ENCODE results near the gene SLC3A2. TPM values are rescaled to one million over a fixed set of nuclear protein-coding genes. Genes with fewer than 3 reads are reported as not detected.
"Not testable (repeated sequence)": the region's sequence is repeated elsewhere in the genome, so short reads cannot be mapped to it uniquely, and the experiment has no call there.

Gene SLC3A2
- total RNA-seq, 1 donor from 2014 or later, result 163 TPM

DNA sequence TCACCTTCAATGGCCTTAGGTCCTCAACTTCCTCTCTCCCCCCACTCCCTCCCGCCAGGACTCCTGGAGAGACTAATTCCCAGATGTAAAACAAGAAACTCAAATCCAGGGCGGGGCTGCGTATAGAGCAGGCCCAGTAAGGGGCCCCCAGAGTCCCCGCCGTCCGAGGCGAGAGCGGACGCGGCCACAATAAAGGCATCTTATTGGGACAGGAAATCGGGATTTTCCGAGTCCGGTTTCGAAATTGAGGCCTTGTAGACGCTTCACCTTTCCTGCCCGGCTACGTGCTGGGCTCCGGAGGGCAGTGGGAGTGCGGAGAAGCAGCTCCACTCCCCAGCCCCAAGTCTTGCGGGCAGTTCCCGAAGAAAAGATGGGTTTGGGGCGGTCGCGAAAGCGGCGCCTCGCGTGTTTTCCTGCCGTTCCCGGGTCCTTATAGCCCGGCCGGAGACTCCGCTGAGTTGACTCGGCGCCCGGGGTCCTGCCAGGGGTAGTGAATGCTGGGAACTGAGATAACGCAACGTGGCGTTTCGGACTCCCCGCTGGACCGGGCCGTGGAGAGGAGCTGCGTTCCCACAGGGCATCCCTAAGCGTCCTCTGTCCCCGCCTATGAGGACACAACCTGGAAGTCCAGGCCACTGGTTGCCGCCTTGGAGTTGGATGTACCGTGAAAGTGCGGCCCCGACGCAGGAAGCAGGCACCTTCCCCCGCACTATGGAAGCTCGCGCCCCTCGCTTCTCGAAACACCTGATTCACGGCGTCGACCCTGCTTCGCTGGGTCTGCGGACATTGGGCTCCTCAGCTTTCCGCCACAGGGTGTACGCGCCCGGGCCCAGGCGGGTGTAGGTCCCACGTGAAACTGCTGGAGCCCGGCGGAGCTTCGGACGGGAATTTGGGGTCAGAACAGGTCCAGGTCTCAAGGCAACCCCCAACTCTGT is 45.3 kb downstream of the SLC3A2 start:
- intact Hi-C loops (cut with micrococcal nuclease), result no loop called here

DNA sequence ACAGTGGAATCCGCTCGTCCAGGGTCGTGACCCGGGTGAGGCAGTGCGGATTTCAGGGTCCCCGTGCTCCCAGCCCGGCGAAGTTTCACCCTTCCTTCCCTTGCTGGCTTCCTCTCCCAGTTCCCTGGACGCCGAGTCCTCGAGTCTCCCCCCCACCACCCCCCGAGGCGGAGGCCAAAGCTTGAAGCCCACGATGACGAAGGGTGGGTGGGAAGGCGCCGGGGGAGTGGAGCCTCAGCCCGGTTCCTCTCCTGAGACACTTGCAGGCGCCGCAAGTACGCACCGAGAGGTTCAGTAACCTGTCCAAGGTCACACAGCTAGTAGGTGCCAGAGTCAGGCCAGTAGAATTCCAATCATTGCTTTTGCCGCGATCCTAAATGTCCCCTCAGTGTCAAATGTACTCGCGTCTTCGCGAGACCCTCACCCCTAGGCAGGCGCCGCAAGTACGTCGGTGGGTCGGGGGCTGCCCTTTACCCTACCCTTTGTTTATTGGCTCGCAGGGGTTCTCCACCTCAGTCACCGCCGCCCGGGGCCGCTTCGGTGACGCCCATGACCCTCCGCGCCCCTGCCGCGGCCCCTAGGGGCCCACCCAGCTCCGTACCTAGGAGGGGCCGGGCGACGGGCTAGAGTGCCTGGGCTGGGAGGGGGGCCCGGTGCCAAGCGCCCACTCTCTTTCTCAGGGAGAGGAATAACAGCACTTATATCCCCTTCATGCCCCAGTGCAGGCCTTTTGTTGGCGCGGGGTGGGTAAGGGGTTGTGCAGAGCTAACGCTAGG is 46.2 kb downstream of the SLC3A2 start:
- intact Hi-C loops (cut with micrococcal nuclease), result no loop called here

DNA sequence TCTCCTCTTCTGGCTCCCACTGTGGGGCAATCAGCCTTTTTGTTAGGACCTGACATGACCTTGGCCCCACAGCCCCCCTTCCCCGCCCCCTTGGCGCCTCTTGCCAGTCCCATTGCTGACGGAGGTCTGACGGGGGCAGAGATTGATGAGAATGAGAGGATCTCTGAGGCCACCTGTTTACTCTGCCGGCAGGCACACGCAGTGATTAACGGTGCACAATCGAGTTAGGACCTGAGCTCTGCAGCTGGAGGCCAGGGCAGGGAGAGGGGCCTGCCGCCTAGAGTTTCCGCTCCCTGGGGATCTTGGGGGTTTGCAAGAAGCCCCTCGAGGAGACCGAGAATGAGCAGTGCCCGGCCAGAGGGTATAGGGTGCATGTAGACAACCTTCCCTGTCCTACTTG is 47.3 kb downstream of the SLC3A2 start:
- intact Hi-C loops (cut with micrococcal nuclease), result no loop called here

DNA sequence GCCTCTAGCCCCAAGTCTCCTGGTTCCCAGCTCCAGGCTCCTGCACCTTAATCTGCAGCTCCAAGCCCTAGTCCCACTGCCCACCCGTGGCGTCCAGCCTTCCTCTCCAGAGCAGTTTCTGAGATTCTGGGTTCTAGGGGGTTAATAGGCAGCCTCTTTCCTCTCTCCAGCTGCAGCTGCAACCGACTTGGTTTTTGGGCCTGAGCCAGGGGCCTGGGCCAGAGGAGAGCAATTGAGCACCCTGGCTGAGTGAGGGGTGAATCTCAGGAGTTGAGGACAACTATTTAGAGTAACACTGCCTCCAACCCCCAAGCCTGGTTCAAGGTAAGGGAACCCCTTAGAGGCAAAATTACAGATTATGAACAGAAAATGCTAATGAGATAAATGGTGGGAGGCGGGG is 49.5 kb downstream of the SLC3A2 start:
- intact Hi-C loops (cut with micrococcal nuclease), result no loop called here

DNA sequence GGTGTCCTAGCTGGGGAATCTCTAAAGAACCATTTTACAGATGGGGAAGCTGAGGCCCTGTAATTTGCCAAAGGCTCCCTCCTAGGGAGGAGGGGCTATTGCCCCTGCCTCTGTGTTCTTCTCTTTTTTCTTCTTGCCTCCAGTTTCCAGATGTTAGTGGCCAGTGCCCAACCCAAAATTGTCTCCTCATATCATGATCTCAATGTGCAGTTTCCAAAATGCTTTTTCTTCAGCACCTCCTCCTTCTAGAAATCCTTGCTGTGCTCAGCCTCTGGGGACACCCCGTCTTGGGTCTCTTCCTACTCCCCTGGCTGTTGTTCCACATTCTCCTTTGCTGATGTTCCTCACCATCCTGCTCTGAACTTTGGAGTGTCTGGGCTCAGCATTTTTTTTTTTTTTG is 50.0 kb downstream of the SLC3A2 start:
- intact Hi-C loops (cut with micrococcal nuclease), result no loop called here

DNA sequence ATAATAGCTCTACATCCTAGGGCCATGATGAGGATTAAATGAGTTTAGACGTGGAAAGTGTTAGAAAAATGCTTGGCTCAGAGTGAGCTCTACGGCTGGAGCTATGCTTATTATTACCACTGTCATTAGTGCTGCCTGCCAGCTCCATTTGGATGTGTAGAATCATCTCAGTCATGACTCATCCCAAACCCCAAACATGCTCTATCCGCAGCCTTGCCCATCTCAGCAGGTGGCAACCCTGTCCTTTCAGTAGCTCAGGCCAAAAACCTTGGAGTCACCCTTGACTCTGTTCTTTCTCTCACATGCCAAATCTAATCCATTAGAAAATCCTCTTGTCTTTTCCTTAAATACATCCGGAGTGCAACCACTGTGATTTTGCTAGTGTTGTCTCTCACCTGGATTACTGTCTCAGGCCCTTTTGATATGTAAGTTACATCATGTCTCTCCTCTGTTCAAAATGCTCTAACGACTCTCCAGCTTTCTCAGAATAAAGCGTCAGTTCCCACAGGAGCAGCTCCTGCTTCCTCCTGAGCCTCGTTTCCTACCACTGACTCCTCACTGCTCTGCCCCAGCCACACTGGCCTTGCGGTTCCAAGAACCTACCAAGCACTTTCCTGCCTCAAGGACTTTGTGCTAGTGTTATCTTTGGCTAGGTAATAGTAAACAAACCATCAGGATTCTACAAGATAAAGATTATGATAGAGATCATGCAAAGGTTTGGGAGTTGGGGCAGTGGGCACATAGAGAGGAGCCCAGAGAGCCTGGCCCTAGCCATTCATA is 51.0 kb downstream of the SLC3A2 start:
- intact Hi-C loops (cut with micrococcal nuclease), result no loop called here

GRCh38 chr11:62933285-62933684 is 52.6 kb downstream of the SLC3A2 start:
- intact Hi-C loops (cut with micrococcal nuclease), result no loop called here

DNA sequence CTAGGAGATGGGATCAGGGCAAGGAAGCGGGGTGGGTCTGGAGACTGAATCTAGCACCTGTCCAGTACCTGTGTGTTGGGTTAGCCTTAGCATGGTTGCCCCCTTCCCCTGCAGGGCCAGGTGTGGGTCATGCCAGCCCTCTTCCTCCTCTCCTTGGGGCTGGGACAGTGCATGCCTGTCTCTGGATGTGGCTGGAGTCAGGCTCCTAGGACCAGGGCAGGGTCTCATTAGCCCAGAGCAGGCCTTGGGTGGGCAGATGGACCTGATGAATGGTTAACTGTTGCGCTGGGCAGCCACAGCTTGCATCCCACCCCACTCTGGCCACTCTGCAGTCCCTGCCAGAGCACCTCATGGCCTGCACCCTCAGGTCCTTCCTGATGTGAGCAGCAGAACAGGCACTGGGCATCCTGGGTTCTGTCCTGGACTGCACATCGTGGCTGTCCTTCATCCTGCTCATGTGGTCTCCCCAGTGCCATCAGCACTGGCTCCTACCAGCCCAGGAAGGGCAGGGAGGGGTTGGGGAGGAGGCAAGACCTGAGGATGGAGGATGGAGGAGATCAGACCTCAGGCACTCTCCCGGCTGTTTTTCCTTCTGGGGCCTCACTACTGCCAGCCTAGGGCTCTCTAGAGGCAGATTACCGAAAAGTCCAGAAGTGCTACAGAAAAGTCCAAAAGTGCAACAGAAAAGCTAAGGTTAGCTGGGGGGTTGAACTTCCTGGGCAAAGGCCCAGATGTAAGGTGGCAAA is 53.2 kb downstream of the SLC3A2 start:
- intact Hi-C loops (cut with micrococcal nuclease), result no loop called here

GRCh38 chr11:62934496-62934785 is 53.7 kb downstream of the SLC3A2 start:
- intact Hi-C loops (cut with micrococcal nuclease), result no loop called here

GRCh38 chr11:62937528-62937927 is 56.8 kb downstream of the SLC3A2 start:
- intact Hi-C loops (cut with micrococcal nuclease), result not testable (repeated sequence)

Other genes starting within 250 kb of the SLC3A2 start
- 275 and 283 TPM in 2 replicates for gene GANAB, start 234.3 kb upstream of the SLC3A2 start, total RNA-seq
- gene INTS5, start 227.6 kb upstream of the SLC3A2 start, total RNA-seq, result 31.0 and 31.8 TPM in 2 replicates
- gene C11orf98, start 215.7 kb upstream of the SLC3A2 start, total RNA-seq, result 99.6 and 105 TPM in 2 replicates
- gene CSKMT, start 215.6 kb upstream of the SLC3A2 start, total RNA-seq, result 21.3 and 24.7 TPM in 2 replicates
- gene UQCC3, start 209.2 kb upstream of the SLC3A2 start, total RNA-seq, result 8.7 and 9.2 TPM in 2 replicates
- gene LBHD1, start 208.6 kb upstream of the SLC3A2 start, total RNA-seq, result 18.9 and 20.7 TPM in 2 replicates
- 113 and 119 TPM in 2 replicates for gene UBXN1, start 201.8 kb upstream of the SLC3A2 start, total RNA-seq
- 0.25 and 0.32 TPM in 2 replicates for gene LRRN4CL, start 191.4 kb upstream of the SLC3A2 start, total RNA-seq
- 26.5 and 28.4 TPM in 2 replicates for gene BSCL2, start 173.5 kb upstream of the SLC3A2 start, total RNA-seq
- 0.30 TPM in 1 of 2 replicates, not detected in the other for gene GNG3, start 173.2 kb upstream of the SLC3A2 start, total RNA-seq
- gene HNRNPUL2, start 153.4 kb upstream of the SLC3A2 start, total RNA-seq, result 69.9 and 72.6 TPM in 2 replicates
- 37.0 and 39.9 TPM in 2 replicates for gene TTC9C, start 152.4 kb upstream of the SLC3A2 start, total RNA-seq
- gene ZBTB3, start 126.7 kb upstream of the SLC3A2 start, total RNA-seq, result 12.9 and 13.9 TPM in 2 replicates
- 101 and 104 TPM in 2 replicates for gene POLR2G, start 119.3 kb upstream of the SLC3A2 start, total RNA-seq
- gene TAF6L, start 109.5 kb upstream of the SLC3A2 start, total RNA-seq, result 21.6 and 21.9 TPM in 2 replicates
- 37.1 and 37.2 TPM in 2 replicates for gene TMEM179B, start 93.5 kb upstream of the SLC3A2 start, total RNA-seq
- gene TMEM223, start 88.9 kb upstream of the SLC3A2 start, total RNA-seq, result 19.6 and 19.8 TPM in 2 replicates
- gene NXF1, start 75.5 kb upstream of the SLC3A2 start, total RNA-seq, result 86.2 and 91.7 TPM in 2 replicates
- 39.4 and 39.8 TPM in 2 replicates for gene STX5, start 48.8 kb upstream of the SLC3A2 start, total RNA-seq
- 0.77 TPM in 1 of 2 replicates, not detected in the other for gene TEX54, start 48.1 kb upstream of the SLC3A2 start, total RNA-seq
- gene WDR74, start 41.3 kb upstream of the SLC3A2 start, total RNA-seq, result 77.5 and 81.6 TPM in 2 replicates
- not detected in 2 replicates for gene CHRM1, start 40.5 kb downstream of the SLC3A2 start, total RNA-seq
- not detected in 2 replicates for gene SLC22A6, start 104.1 kb downstream of the SLC3A2 start, total RNA-seq
- not detected in 2 replicates for gene SLC22A8, start 134.9 kb downstream of the SLC3A2 start, total RNA-seq

All from T-helper 2 cell treated with Interferon-gamma antibody and Interleukin-4, amounts not matched to agents 100 ng/mL and 5 ng/mL, for 36 hours (primary cell).